ENCODE results near the gene TEX13A.
A peak's percentile ranks its signal among the peaks of the same experiment; 100 is the strongest.

TEX13A gene

GRCh38 chrX:105220636-105221035 lies at the start of gene TEX13A:
Gene TEX13A (minus strand): TSS chrX:105220694. CDS start chrX:105220397, 297 bp downstream.
- no peak within 1 kb of the TSS for H3K4me3 ChIP-seq (ENCODE audit: low read length)
- no peak for DNase-seq (ENCODE audit: low read depth)
- TF ChIP-seq, protein P1, sequence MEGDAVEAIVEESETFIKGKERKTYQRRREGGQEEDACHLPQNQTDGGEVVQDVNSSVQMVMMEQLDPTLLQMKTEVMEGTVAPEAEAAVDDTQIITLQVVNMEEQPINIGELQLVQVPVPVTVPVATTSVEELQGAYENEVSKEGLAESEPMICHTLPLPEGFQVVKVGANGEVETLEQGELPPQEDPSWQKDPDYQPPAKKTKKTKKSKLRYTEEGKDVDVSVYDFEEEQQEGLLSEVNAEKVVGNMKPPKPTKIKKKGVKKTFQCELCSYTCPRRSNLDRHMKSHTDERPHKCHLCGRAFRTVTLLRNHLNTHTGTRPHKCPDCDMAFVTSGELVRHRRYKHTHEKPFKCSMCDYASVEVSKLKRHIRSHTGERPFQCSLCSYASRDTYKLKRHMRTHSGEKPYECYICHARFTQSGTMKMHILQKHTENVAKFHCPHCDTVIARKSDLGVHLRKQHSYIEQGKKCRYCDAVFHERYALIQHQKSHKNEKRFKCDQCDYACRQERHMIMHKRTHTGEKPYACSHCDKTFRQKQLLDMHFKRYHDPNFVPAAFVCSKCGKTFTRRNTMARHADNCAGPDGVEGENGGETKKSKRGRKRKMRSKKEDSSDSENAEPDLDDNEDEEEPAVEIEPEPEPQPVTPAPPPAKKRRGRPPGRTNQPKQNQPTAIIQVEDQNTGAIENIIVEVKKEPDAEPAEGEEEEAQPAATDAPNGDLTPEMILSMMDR (conservative IDR thresholded peaks at IDR 0.05; ENCODE audit: low read length) = no peak

GRCh38 chrX:105269386-105269785 lies 48.9 kb upstream of the TEX13A start:
- TF ChIP-seq, protein P1 (conservative IDR thresholded peaks at IDR 0.05; ENCODE audit: low read length) = no peak
- no peak for DNase-seq (ENCODE audit: low read depth)

GRCh38 chrX:105267167-105267566 lies 46.7 kb upstream of the TEX13A start:
- TF ChIP-seq, protein P1 (conservative IDR thresholded peaks at IDR 0.05; ENCODE audit: low read length) = no peak
- no peak overlapping the region for H3K4me3 ChIP-seq (ENCODE audit: low read length)
- no peak for DNase-seq (ENCODE audit: low read depth)

More at GRCh38 chrX:105269386-105269785, 48.9 kb upstream of the TEX13A start:
- no peak overlapping the region for H3K4me3 ChIP-seq (ENCODE audit: low read length)

DNA sequence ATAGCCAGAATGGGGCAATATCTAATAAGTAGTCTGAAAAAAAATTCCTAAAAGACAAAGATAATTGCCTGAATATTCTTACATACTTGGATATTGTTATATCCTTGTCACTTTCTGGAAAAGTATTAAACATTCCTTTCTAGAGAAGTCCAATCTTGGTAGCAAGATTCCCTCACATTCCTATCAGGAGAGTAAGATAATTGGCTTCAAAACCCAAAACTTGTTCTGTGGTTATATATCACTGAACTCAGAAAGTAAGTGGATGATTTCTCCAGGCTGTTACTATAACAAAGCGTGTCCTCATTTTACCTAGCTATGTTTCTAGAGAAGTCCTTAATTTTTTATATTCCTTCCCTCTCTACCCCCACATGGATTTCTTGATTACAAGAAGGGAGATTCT lies 46.0 kb upstream of the TEX13A start:
- TF ChIP-seq, protein P1 (conservative IDR thresholded peaks at IDR 0.05; ENCODE audit: low read length) = no peak
- peak; percentile 0 for DNase-seq (ENCODE audit: low read depth)
- no peak overlapping the region for H3K4me3 ChIP-seq (ENCODE audit: low read length)

DNA sequence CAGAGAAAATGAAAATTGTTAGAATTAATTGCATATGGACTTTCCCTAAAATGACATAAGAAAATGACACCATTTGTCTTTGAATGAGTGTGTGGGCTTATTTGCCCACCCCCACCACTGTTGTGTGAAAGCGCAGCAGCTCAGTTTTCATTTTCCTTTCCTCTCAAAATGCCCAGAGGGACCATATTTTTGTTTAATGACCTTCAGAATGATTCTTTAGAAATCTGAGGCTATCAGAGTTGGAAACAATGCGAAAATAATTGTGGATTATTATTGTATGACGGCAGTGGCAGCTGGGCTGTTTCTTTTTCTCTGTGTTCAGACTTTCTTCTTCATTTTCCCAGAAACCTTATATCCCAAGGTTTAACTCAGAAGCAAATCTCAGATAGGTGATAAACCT lies 44.6 kb upstream of the TEX13A start:
- no peak overlapping the region for H3K4me3 ChIP-seq (ENCODE audit: low read length)
- DNase-seq (ENCODE audit: low read depth) = no peak
- TF ChIP-seq, protein P1 (conservative IDR thresholded peaks at IDR 0.05; ENCODE audit: low read length) = no peak

DNA sequence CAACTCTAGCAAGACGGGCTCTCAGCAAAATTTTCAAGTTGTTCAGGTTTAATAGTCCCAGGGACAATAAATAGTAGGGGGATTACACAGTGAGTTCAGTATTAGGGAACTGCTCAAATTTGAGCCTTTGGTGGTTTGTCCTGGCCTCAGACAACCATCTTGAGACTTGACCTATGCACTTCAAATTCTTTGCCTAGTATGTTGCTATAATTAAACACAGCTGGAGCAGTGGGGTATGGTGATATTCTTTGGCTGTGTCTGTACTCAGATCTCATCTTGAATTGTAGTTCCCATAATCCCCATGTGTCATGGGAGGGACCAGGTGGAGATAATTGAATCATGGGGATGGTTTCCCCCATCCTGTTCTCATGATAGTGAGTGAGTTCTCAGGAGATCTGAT lies 43.3 kb upstream of the TEX13A start:
- DNase-seq (ENCODE audit: low read depth) = no peak
- TF ChIP-seq, protein P1 (conservative IDR thresholded peaks at IDR 0.05; ENCODE audit: low read length) = no peak
- no peak overlapping the region for H3K4me3 ChIP-seq (ENCODE audit: low read length)

DNA sequence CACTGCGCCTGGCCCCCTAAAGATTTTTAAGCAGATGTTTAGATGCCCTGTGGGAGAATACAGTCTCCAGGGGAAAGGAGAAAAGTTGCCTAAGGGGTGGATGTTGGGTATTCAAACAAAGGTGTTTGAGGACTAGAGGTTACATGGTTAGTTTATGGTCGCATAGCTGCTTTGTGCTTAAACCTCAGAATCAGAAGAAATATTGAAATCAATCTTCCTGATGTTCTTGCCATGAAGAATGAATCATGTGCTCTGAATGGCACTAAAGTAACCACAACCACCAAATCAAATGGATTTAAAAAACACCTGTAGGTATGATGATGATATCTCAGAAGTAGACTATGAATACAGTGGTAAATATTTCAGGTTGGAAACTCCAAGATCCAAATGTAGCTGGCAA lies 42.7 kb upstream of the TEX13A start:
- DNase-seq (ENCODE audit: low read depth) = no peak
- no peak overlapping the region for H3K4me3 ChIP-seq (ENCODE audit: low read length)
- TF ChIP-seq, protein P1 (conservative IDR thresholded peaks at IDR 0.05; ENCODE audit: low read length) = no peak

All from AG10803 (cell line).